Adrenal gland (tissue), 5 donors: ENCODE results near the gene XPC.

Experiments
- CTCF ChIP-seq, 6 experiments: fragments of 450-650 bp in 4 of 6; fragments of 200-600 bp in 2 of 6; sonication (generic) in 1 of 6; IDR thresholded peaks; 1 replicate in 5 of 6; 2 replicates in 1 of 6; pipeline versions ENCODE4 v1.5.1 to v1.8.0; 2016 to 2021; ENCODE audit warnings: antibody characterized with exemption in 6 of 6, mild to moderate bottlenecking in 2 of 6, moderate library complexity in 1 of 6
- POLR2A ChIP-seq, 2 donors: fragments of 450-650 bp; IDR thresholded peaks; one replicate each; pipeline ENCODE4 v1.6.1; 2017; ENCODE audit warnings: antibody characterized with exemption in 2 of 2, mild to moderate bottlenecking in 2 of 2, moderate library complexity in 1 of 2
- donor health status: DM: no; HTN: no; CAD: no.

DNA sequence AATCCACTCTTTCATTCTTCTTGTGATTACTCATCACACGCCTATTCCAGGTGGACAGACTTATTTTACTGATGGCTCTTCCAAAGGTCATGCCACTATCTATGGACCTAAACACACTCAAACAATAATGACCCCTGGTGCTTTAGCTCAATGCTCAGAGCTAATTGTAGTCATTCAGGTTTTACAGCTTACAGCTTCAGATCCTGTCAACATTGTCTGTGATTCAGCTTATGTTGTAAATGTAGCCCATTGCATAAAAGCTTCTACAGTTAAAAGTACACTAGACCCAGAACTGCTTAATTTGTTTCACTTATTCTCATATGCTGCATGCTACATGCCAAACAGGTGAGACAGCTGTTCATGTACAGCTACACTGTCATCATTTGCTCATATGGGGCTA lies 49.5 kb upstream of the XPC start:
- no peak for TF ChIP-seq CTCF (IDR thresholded peaks at IDR 0.05)
- TF ChIP-seq POLR2A (IDR thresholded peaks at IDR 0.05) = no peak
